Measurements from ENCODE around the gene PLXNA2.

The PLXNA2 gene

GRCh38 chr1:208204779-208205178, 39.4 kb downstream of the PLXNA2 start:
- TF ChIP-seq REST (IDR thresholded peaks at IDR 0.05; ENCODE audit: insufficient read depth in 1 of 2, low read depth in 2 of 2, low read length in 2 of 2) (no peak), FOXP2 (optimal IDR thresholded peaks at IDR 0.05; ENCODE audit: borderline replicate concordance, extremely low read depth, extremely low read length, insufficient read depth) (no peak), TAF1 (IDR thresholded peaks at IDR 0.05; ENCODE audit: borderline replicate concordance, insufficient read depth, low read length) (no peak), POLR2AphosphoS5 (IDR thresholded peaks at IDR 0.05; ENCODE audit: low read depth, low read length) (no peak), SIN3A (IDR thresholded peaks at IDR 0.05; ENCODE audit: borderline replicate concordance, insufficient read depth, low read length) (no peak)

- no peak for TF ChIP-seq FOXP2 (optimal IDR thresholded peaks at IDR 0.05; ENCODE audit: borderline replicate concordance, extremely low read depth, extremely low read length, insufficient read depth)
- TF ChIP-seq SIN3A (IDR thresholded peaks at IDR 0.05; ENCODE audit: borderline replicate concordance, insufficient read depth, low read length), result no peak
- no peak for TF ChIP-seq POLR2AphosphoS5 (IDR thresholded peaks at IDR 0.05; ENCODE audit: low read depth, low read length)
- TF ChIP-seq TAF1 (IDR thresholded peaks at IDR 0.05; ENCODE audit: borderline replicate concordance, insufficient read depth, low read length), result no peak
- TF ChIP-seq REST (IDR thresholded peaks at IDR 0.05; ENCODE audit: insufficient read depth in 1 of 2, low read depth in 2 of 2, low read length in 2 of 2), result no peak
These were observed 40.2 kb downstream of the PLXNA2 start for GRCh38 chr1:208203848-208204609.

GRCh38 chr1:208203127-208203847, 40.9 kb downstream of the PLXNA2 start:
- TF ChIP-seq TAF1 (IDR thresholded peaks at IDR 0.05; ENCODE audit: borderline replicate concordance, insufficient read depth, low read length), result no peak
- no peak for TF ChIP-seq SIN3A (IDR thresholded peaks at IDR 0.05; ENCODE audit: borderline replicate concordance, insufficient read depth, low read length)
- no peak for TF ChIP-seq POLR2AphosphoS5 (IDR thresholded peaks at IDR 0.05; ENCODE audit: low read depth, low read length)
- no peak for TF ChIP-seq REST (IDR thresholded peaks at IDR 0.05; ENCODE audit: insufficient read depth in 1 of 2, low read depth in 2 of 2, low read length in 2 of 2)
- no peak for TF ChIP-seq FOXP2 (optimal IDR thresholded peaks at IDR 0.05; ENCODE audit: borderline replicate concordance, extremely low read depth, extremely low read length, insufficient read depth)

GRCh38 chr1:208202333-208202995, 41.7 kb downstream of the PLXNA2 start:
- TF ChIP-seq SIN3A (IDR thresholded peaks at IDR 0.05; ENCODE audit: borderline replicate concordance, insufficient read depth, low read length) (no peak), FOXP2 (optimal IDR thresholded peaks at IDR 0.05; ENCODE audit: borderline replicate concordance, extremely low read depth, extremely low read length, insufficient read depth) (no peak), REST (IDR thresholded peaks at IDR 0.05; ENCODE audit: insufficient read depth in 1 of 2, low read depth in 2 of 2, low read length in 2 of 2) (no peak), TAF1 (IDR thresholded peaks at IDR 0.05; ENCODE audit: borderline replicate concordance, insufficient read depth, low read length) (no peak), POLR2AphosphoS5 (IDR thresholded peaks at IDR 0.05; ENCODE audit: low read depth, low read length) (no peak)
